Osteoblast (primary cell): ENCODE measurements around the gene CUX1. TPM values are rescaled to one million over a fixed set of nuclear protein-coding genes. Genes with fewer than 3 reads are reported as not detected.

ENCODE experiments used
- DNase-seq: peaks from one replicate; pipeline ENCODE4 v3.0.0; 2011; ENCODE audit warnings: low spot score, mixed read lengths; ENCODE audit not compliant: insufficient read length; ENCODE audit errors: missing footprints
- H2AFZ ChIP-seq: 2 replicates; pipeline ENCODE4 v1.6.0; 2011; ENCODE audit warnings: mild to moderate bottlenecking, low read length
- H3K27ac ChIP-seq: 2 replicates; pipeline ENCODE4 v1.5.1; 2011; ENCODE audit warnings: mild to moderate bottlenecking, low read depth, low read length, moderate library complexity
- H3K27me3 ChIP-seq: 2 replicates; pipeline ENCODE4 v1.6.0; 2012; ENCODE audit warnings: mild to moderate bottlenecking, control low read depth, inconsistent platforms, low read length, moderate library complexity; ENCODE audit not compliant: insufficient read depth
- H3K36me3 ChIP-seq: 2 replicates; pipeline ENCODE4 v1.5.1; 2011; ENCODE audit warnings: mild to moderate bottlenecking, low read length, control low read depth, moderate library complexity; ENCODE audit not compliant: insufficient read depth
- H3K4me1 ChIP-seq: 2 replicates; pipeline ENCODE4 v1.5.1; 2011; ENCODE audit warnings: mild to moderate bottlenecking, low read length, control low read depth, moderate library complexity; ENCODE audit not compliant: insufficient read depth
- H3K4me2 ChIP-seq: 2 replicates; pipeline ENCODE4 v1.6.0; 2011; ENCODE audit warnings: mild to moderate bottlenecking, low read length; ENCODE audit not compliant: insufficient read depth
- H3K4me3 ChIP-seq: fragments of 200-600 bp; sonication (generic); 3 replicates; pipeline ENCODE4 v1.5.1; 2012; ENCODE audit warnings: mild to moderate bottlenecking, low read length, inconsistent platforms; ENCODE audit not compliant: insufficient read depth
- H3K79me2 ChIP-seq: 2 replicates; pipeline ENCODE4 v1.6.0; 2012; ENCODE audit warnings: mild to moderate bottlenecking, low read length, control low read depth, inconsistent platforms; ENCODE audit not compliant: insufficient read depth
- H3K9me3 ChIP-seq: 2 replicates; pipeline ENCODE4 v1.5.1; 2011; ENCODE audit warnings: low read depth, low read length, control low read depth
- H4K20me1 ChIP-seq: 2 replicates; pipeline ENCODE4 v1.6.0; 2012; ENCODE audit warnings: mild to moderate bottlenecking, low read length, control low read depth; ENCODE audit not compliant: insufficient read depth
- total RNA-seq: library from RNA; depleted of rRNA; stranded (reverse); fragments of >200 nt; gene quantifications from 2 replicates; pipeline ENCODE4 v1.2.3, GENCODE V29; 2012
- TF ChIP-seq, protein P1 (sequence below): IDR thresholded peaks from 2 replicates; pipeline ENCODE4 v1.5.1; 2011; ENCODE audit warnings: mild to moderate bottlenecking, low read depth, low read length, moderate library complexity; ENCODE audit errors: extremely low read depth

Gene CUX1
- total RNA-seq, 1 donor: 41.6 TPM

GRCh38 chr7:102258749-102259107, 441.3 kb downstream of the CUX1 start:
- TF ChIP-seq, protein P1, sequence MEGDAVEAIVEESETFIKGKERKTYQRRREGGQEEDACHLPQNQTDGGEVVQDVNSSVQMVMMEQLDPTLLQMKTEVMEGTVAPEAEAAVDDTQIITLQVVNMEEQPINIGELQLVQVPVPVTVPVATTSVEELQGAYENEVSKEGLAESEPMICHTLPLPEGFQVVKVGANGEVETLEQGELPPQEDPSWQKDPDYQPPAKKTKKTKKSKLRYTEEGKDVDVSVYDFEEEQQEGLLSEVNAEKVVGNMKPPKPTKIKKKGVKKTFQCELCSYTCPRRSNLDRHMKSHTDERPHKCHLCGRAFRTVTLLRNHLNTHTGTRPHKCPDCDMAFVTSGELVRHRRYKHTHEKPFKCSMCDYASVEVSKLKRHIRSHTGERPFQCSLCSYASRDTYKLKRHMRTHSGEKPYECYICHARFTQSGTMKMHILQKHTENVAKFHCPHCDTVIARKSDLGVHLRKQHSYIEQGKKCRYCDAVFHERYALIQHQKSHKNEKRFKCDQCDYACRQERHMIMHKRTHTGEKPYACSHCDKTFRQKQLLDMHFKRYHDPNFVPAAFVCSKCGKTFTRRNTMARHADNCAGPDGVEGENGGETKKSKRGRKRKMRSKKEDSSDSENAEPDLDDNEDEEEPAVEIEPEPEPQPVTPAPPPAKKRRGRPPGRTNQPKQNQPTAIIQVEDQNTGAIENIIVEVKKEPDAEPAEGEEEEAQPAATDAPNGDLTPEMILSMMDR: no peak
- peak; percentile 29 for DNase-seq
- Histone ChIP-seq H3K4me2 (no peak overlapping the region), H3K4me3 (no peak overlapping the region), H3K4me1 (no peaks in the 10 kb centered on the region), H3K79me2 (no peaks in the 10 kb centered on the region), H3K27ac (no peak overlapping the region), H3K27me3 (no peaks in the 10 kb centered on the region), H3K9me3 (no peaks in the 10 kb centered on the region), H4K20me1 (peaks cover 4% of the 10 kb centered on the region), H2AFZ (no peak overlapping the region), H3K36me3 (no peaks in the 10 kb centered on the region)

- Histone ChIP-seq H3K36me3 (no peaks in the 10 kb centered on the region), H4K20me1 (peaks cover 4% of the 10 kb centered on the region), H3K4me1 (no peaks in the 10 kb centered on the region), H3K9me3 (no peaks in the 10 kb centered on the region), H3K4me3 (no peak overlapping the region), H3K27ac (no peak overlapping the region), H2AFZ (no peak overlapping the region), H3K4me2 (no peak overlapping the region), H3K79me2 (no peaks in the 10 kb centered on the region), H3K27me3 (no peaks in the 10 kb centered on the region)
- TF ChIP-seq, protein P1: no peak
- peak; percentile 92 for DNase-seq
Observed at GRCh38 chr7:102260856-102261255, 443.4 kb downstream of the CUX1 start.

- Histone ChIP-seq H3K9me3 (no peaks in the 10 kb centered on the region), H4K20me1 (peaks cover 4% of the 10 kb centered on the region), H3K27ac (no peak overlapping the region), H2AFZ (no peak overlapping the region), H3K79me2 (no peaks in the 10 kb centered on the region), H3K36me3 (no peaks in the 10 kb centered on the region), H3K4me3 (no peak overlapping the region), H3K4me2 (no peak overlapping the region), H3K27me3 (no peaks in the 10 kb centered on the region), H3K4me1 (no peaks in the 10 kb centered on the region)
- TF ChIP-seq, protein P1: no peak
- peak; percentile 54 for DNase-seq
Observed at GRCh38 chr7:102261451-102261850, 444.0 kb downstream of the CUX1 start.

- Histone ChIP-seq H3K4me1 (no peaks in the 10 kb centered on the region), H3K27me3 (no peaks in the 10 kb centered on the region), H4K20me1 (peaks cover 4% of the 10 kb centered on the region), H3K4me3 (no peak overlapping the region), H3K27ac (no peak overlapping the region), H3K9me3 (no peaks in the 10 kb centered on the region), H2AFZ (no peak overlapping the region), H3K4me2 (no peak overlapping the region), H3K79me2 (no peaks in the 10 kb centered on the region), H3K36me3 (no peaks in the 10 kb centered on the region)
- peak; percentile 11 for DNase-seq
- TF ChIP-seq, protein P1: no peak
Observed at GRCh38 chr7:102262546-102262945, 445.1 kb downstream of the CUX1 start.
